Activated CD4-positive, alpha-beta T cell treated with anti-CD3 and anti-CD28 coated beads, Interleukin-2, amount 50 U/mL, for 16 hours (primary cell): ENCODE data around the gene ZSWIM6.
"Not testable (repeated sequence)": the region's sequence is repeated elsewhere in the genome, so short reads cannot be mapped to it uniquely, and the experiment has no call there.

Source experiments
- DNase-seq: peaks from one replicate; pipeline ENCODE4 v3.0.0-alpha.2; 2020

The ZSWIM6 gene

GRCh38 chr5:61370506-61370905, 38.4 kb downstream of the ZSWIM6 start:
- DNase-seq = no peak

GRCh38 chr5:61371474-61371873, 39.4 kb downstream of the ZSWIM6 start:
- no peak for DNase-seq

GRCh38 chr5:61379677-61380076, 47.6 kb downstream of the ZSWIM6 start:
- DNase-seq = no peak

- no peak for DNase-seq
Observed at GRCh38 chr5:61381968-61382367, 49.9 kb downstream of the ZSWIM6 start.

GRCh38 chr5:61385627-61386026, 53.6 kb downstream of the ZSWIM6 start:
- DNase-seq = no peak

DNA sequence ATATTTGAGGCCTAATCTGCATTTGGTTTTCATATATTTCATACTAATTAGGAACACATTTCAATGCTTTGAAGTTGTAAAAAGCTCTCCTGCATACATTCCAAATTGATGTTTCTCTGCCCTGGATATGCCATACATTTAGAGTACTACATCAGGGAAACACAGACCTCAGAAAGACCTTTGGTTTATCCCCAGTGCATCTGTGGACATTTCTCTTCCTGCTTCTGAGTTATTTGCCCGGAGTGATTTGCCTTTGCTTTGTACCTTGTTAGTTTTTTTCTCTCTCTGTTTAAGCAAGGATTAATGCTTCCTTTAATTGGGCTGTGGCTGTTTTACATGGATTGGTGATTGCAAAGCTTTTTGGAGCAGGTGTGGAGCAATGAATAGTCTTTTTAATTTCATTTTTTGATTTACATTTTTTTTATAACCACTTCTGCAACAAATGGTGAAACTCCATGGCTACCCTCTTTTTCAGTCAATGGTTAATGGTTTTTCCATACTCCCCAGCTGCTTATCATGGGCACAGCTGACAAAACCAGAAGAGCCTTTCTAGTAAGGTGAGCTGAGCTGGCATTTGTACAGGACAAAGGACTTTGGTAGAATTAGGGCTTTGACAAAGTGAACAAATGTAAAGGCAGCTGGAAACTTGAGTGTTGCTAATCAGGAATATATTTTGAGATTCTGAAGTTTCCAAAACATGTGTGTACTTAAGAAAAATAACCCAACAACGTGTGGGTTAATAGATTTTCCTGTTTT, 54.2 kb downstream of the ZSWIM6 start:
- no peak for DNase-seq

GRCh38 chr5:61389609-61390008, 57.6 kb downstream of the ZSWIM6 start:
- DNase-seq = no peak

GRCh38 chr5:61394078-61394704, 62.1 kb downstream of the ZSWIM6 start:
- DNase-seq = no peak

- no peak for DNase-seq
Observed at GRCh38 chr5:61394793-61395192, 62.7 kb downstream of the ZSWIM6 start.

DNA sequence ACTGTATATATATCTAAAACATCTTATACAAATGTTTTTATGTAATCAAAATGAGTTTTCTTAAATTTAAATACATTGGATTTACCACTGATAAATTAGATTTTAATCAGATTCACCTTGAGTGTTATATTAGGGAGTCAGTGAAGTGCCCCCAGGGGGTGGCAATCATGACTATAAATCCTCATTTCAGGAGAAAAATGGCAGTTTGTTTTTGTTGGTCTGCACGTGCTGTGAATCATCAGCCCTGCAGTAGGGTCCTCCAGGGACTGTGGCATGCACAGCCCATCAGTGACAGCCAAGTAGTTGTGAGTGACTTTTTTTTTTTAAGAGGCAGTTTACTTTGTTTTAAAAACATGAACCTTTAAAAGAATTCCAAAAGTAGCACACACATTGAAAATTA, 65.2 kb downstream of the ZSWIM6 start:
- no peak for DNase-seq

GRCh38 chr5:61397937-61398336, 65.9 kb downstream of the ZSWIM6 start:
- no peak for DNase-seq

GRCh38 chr5:61398440-61398839, 66.4 kb downstream of the ZSWIM6 start:
- DNase-seq = no peak

DNA sequence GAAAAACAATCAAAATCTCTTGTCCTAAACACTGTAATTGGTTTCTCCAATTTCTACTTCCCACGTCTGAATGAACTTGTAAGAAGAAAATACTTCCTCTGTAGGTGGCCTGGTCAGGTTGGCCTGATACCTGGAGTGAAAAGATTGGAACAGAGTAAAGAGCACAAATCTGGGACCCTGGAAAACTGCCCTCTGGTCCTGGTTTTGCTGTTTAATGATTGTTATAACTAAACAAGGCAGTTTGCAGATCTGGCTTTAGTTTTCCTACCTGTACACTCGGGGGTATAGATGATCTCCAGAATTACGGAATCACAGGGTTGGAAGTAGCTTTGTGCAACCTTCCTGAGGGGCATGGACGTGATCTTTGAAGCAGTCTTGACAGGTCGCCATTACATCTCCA, 67.6 kb downstream of the ZSWIM6 start:
- no peak for DNase-seq

- DNase-seq = no peak
Observed at GRCh38 chr5:61401726-61402125, 69.7 kb downstream of the ZSWIM6 start.

DNA sequence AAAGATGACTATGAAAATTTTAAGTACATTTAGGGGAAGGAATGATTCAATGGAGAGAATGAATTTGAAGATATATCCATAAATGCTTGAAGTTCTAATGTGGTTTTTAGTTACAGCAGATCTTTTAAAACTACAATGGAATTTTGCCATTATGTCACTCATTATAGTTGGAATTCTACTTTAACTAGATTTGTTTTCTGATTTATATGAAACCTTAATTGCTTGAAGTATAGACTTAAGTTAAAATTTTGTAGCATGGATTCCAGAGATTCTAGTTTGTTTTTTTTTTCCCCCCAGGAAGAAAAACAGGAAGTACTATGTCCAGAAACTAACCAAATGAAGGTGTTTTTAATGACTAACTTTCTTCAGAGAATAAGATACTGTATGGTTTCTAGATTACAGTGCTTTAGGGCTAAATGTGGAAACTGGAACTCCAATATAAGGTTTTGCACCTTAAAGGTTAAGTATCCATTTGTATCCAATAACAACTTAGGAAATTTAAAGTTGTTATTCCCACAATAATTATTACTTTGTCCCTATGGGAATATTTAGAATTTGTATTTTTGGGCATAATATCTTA, 70.3 kb downstream of the ZSWIM6 start:
- no peak for DNase-seq

DNA sequence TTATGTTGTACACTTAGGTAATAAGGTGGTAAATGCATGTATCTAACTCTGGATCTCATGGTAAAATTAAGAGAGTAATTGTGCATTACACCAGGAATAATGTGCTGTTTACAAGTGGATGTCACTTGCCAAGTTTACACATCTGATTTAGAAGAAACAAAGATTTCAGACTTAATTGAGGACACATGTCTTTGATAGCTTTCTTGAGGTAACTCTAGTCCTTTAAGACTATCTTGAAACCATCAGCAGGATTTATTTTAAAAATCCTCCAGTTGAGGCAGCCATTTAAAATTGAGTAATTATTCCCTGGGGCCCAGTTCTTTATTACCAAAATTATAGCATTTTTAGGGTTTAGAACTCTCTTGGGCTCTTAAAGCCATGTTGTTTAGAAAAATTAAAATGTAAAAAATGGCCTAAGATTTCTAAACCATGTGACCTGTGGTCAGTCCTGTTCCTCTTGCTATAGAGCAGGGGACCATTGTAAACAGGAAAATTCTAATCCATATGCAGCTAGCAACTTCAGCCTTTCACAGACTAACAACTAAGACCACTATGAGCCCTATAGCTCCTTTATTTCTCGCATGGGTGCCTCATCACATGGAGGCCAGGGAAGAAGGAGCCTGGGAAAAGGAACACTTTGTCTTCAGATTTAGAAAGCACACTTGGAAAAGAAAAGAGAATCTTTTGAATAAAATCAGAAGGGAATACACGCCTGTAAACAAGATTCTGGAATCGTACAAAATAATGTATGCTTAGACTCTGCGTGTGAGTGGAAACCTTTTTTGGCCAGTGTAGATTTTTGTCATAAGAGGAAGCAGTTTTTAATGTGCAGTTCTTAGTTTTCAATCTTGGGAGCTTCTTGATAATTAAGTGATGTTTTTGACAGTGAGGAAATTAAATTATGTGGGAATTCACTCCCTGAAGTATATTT, 71.2 kb downstream of the ZSWIM6 start:
- DNase-seq = no peak

DNA sequence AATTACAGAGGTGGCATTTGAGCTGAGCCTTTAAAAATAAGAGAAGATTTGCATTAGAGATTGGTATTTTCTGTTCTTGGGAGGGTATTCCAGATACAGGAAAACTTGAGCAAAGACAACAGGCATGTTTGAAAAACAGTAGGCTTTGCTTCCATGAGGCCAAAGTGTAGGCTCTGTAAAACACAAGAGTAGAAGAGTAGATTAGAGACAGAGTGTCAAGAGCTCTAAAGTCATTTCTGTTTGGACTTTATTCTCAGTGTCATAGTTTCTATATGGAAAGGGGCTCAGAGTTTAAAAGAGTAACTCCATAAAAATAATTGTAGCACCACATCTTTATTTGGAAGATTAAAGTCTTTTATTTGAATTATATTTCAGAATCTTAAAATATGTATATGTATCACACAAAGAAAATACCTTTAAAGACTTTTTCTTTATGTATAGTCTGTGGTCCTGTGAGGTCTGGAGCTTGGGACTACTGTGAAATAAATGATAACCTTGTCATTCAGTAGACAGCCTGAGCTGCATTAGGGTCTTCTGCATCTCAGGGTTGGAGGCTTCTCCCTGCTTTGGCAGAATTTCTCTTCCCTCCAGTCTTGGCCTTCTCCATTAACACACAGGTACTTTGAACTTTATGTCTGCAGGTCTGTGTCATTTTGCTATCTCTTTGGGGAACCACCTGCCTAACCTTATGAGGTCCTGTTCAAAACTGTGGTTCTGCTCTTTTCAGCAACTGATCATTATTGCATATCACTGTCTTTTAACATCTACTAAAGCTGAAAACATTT, 73.6 kb downstream of the ZSWIM6 start:
- no peak for DNase-seq

DNA sequence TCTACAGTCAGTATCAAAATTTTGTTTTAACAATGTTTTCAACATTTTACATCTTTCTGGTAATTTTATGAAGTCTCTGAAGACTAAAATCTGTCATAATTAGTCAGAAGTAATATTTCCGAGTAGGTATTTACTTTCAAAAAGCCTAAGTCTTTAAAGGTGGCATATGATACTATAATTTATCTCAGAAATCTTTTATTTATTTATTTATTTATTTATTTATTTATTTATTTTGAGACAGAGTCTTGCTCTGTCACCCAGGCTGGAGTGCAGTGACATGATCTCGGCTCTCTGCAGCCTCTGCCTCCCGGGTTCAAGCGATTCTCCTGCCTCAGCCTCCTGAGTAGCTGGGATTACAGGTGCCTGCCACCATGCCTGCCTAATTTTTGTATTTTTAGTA, 74.4 kb downstream of the ZSWIM6 start:
- not testable (repeated sequence) for DNase-seq

DNA sequence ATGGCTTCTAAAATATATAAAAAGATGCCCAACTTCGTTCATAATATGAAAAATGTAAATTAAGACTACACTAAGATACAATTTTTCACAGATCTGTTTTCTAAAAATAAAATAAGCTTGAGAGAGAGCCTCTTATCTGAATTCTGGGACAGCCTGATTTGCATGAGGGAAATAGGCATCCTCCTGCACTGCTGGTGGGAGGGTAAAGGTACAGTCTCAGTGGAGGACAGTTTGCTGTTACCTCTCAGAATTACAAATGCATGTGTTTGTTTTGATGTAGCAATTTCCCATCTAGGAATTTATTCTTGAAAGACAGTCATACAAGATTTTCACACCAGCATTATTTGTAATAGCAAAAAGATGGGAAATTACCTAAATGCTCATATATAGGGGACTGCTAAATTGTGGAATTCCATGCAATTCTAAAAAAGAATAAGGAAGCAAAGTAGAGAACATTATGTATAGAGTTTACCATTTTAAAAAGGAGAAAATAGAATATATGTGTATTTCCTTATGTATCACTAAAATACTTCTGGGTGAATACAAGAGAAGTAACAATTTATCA, 75.7 kb downstream of the ZSWIM6 start:
- DNase-seq = no peak

DNA sequence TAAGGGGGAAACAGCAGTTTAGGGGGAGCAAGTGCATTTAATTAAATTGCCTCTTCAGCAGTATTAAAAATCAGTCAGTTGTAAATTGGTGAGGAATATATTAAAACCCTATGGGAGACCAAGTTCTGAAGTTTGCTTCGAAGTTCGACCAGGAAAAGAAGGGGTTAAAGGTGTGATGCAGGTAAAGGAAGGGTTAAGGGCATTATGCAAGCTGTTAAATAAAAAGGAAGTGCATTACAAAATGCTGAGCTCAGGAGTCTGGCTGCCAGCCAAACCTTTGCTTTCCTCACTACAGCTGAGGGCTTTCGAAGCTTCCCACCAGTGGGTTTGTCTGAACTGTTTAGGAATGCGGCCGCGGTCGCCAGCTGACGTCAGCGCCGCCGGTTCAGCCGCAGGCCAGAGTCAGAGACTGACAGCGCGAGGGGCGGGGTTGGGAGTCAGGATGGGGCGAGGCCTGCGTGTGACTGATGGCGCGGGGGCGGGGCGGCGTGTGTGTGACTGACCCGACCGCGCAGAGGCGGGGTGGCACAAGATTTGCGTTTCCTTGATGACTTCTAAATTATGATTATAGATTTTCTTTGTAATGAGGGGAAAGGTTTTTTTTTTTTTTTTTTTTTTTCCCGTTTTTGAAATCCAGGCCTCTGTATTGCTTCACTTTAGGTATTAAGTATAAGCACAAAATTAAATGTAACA, 76.6 kb downstream of the ZSWIM6 start:
- DNase-seq = peak; percentile 91

GRCh38 chr5:61409568-61409967, 77.5 kb downstream of the ZSWIM6 start:
- no peak for DNase-seq
